ENCODE results near the gene STAT4. TPM values are rescaled to one million over a fixed set of nuclear protein-coding genes. Genes with fewer than 3 reads are reported as not detected.
A peak's percentile ranks its signal among the peaks of the same experiment; 100 is the strongest.
"Not testable (repeated sequence)": the region's sequence is repeated elsewhere in the genome, so short reads cannot be mapped to it uniquely, and the experiment has no call there.

Gene STAT4
- total RNA-seq, 1 donor from 2014 or later = 4.8 TPM

- DNase-seq (ENCODE audit: low spot score) = no peak
These were observed 154.4 kb downstream of the STAT4 start for GRCh38 chr2:190996338-190996946.

- not testable (repeated sequence) for DNase-seq (ENCODE audit: low spot score)
These were observed 155.5 kb downstream of the STAT4 start for GRCh38 chr2:190995315-190995714.

DNA sequence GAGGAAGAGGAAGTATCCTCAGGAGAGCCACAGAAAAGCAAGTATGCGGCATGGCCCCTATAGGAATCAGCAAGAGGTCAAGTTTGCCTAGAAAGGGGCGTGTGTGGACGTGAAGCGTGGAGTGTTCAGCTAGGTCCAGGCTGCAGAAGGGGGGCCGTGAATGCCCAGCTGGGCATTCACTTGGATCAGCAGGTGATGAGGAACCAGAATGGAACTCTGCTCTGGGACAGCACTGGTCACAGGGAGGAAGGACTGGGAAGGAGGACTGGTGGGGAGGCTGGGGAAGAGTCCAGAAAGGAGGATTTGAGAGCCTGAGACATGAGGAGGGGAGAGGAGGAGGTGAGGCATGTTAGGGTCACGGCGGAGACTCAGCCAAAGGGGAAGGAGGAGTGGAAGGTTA, 156.6 kb downstream of the STAT4 start:
- no peak for DNase-seq (ENCODE audit: low spot score)

- no peak for DNase-seq (ENCODE audit: low spot score)
These were observed 157.5 kb downstream of the STAT4 start for GRCh38 chr2:190993292-190993643.

GRCh38 chr2:190990132-190990531, 160.7 kb downstream of the STAT4 start:
- no peak for DNase-seq (ENCODE audit: low spot score)

GRCh38 chr2:190988910-190989309, 161.9 kb downstream of the STAT4 start:
- DNase-seq (ENCODE audit: low spot score) = no peak

GRCh38 chr2:190987938-190988337, 162.9 kb downstream of the STAT4 start:
- no peak for DNase-seq (ENCODE audit: low spot score)

DNA sequence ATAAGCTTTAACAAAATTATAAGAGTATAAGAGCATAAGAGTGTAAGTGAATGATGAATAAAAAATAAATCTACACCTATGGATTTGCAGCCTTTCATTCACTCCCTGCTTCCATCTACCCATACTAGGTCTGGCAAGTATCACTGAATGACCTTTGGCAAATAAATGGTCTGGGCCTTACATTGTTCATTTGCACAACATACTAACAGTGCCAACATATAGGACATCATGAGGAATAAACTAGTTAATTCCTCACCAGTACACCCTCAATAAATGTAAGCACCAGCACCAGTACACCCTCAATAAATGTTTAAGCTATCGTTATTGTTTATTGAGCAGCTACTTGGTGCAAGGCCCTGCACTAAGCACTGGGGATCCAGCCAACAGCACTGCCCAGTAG, 163.7 kb downstream of the STAT4 start:
- no peak for DNase-seq (ENCODE audit: low spot score)

DNA sequence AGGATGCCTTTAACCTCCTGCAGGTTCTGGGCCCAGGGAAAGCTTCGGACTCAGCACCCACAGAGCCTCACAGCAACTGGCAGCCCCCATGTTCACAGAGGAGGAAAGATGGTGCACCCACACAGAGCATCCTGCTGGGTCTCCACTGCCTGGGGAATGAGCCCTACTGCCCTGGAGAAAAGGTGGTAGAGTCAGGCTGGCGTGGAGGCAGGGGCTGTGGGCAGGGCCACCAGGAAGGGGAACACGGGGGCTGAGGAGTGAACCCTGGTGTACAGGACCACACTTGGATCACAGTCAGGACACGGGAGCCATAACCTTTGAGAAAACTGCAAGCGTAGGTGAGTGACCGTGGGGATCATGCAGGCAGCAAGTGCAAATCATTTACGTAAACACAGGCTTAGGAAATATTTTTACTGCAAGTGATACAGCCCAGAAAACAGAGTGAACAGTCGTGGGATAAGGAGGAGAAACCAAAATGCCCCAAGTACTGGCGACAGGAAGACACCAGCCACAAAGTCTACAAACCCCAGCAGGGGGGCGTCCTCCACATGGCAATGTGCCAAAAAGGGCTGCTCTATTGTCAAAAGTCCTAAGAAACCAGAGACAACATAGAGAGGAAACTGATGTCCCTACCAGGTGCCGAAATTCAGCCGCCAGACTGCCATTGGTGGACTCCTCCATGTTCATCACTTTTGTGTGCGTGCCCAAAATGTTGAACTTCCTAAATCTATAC, 164.4 kb downstream of the STAT4 start:
- DNase-seq (ENCODE audit: low spot score) = no peak

GRCh38 chr2:190984595-190984994, 166.2 kb downstream of the STAT4 start:
- no peak for DNase-seq (ENCODE audit: low spot score)

- DNase-seq (ENCODE audit: low spot score) = no peak
These were observed 168.3 kb downstream of the STAT4 start for GRCh38 chr2:190982262-190983034.

DNA sequence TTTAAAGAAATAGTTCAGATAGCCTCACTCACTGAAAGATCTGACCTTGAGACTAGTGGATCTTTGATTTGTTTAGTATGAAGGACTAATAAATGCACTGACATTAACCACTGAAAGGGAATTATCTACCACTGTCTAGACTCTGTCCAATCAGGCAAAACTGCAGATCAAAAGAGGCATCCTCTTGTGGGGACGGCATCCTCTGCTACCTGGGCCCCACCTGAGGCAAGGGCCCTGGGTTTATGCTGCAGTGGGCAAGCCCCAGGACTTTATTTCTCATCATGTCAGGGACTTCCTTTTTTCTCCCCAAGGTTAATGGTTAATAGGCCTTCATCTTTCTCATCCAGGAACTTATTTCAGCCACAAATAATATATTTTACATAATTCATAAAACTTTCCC, 169.1 kb downstream of the STAT4 start:
- DNase-seq (ENCODE audit: low spot score) = no peak

- no peak for DNase-seq (ENCODE audit: low spot score)
These were observed 169.5 kb downstream of the STAT4 start for GRCh38 chr2:190981333-190981732.

DNA sequence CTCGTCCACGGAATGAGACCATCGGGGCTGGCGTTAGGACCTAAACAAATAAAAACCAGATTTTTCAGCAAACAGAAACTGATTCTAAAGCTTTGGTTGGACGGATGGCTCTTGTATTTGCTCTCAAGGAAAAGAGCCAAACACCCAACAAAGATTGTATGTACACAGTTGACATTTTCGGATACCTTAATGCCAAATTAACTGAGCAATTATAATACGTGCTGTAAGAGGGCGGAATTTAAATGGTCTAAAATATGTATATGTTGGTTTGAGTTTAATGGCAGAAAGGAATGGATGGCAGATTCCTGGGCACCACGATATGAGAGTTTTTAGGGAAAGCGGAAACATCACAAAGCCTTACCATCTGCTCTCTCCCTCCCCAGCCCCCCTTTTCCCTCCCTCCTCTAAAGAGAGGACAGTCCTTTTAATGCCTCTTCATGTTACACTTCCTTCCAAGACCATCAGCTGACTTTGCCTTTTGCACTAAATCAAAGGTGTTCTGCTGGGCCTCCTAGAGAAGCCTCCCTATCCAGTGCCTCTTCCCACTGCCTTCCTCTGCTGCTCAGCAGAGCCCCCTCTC, 170.1 kb downstream of the STAT4 start:
- DNase-seq (ENCODE audit: low spot score) = no peak

- peak; percentile 79 for DNase-seq (ENCODE audit: low spot score)
These were observed 170.7 kb downstream of the STAT4 start for GRCh38 chr2:190979906-190980629.

Other genes starting within 250 kb of the STAT4 start
- 68.6 TPM for gene STAT1, start 136.8 kb downstream of the STAT4 start, total RNA-seq
- gene MYO1B, start 94.4 kb upstream of the STAT4 start, total RNA-seq = 38.2 TPM